ENCODE results near the gene TTC9. TPM values are rescaled to one million over a fixed set of nuclear protein-coding genes. Genes with fewer than 3 reads are reported as not detected.

Gene TTC9
- total and polyA plus RNA-seq, 10 of the 15 experiments (the other 5 are each of a cell fraction or from before 2014, with no cell fraction given) = 0.87 to 15.8 (median 7.8) TPM

GRCh38 chr14:70722418-70722817 lies 80.7 kb downstream of the TTC9 start:
- H3K4me2 ChIP-seq (ENCODE audit: control insufficient read depth, insufficient read depth) = no peak overlapping the region
- H3K36me3 ChIP-seq (ENCODE audit: control insufficient read depth in 2 of 2, insufficient read depth in 2 of 2, low read length in 1 of 2) = no peaks in the 10 kb centered on the region
- no peak overlapping the region for H3K4me3 ChIP-seq
- 47% methylated on average over 2 of the region's 3 CpGs for WGBS (ENCODE audit: insufficient coverage, insufficient replicate concordance, low lambda C conversion rate, missing lambda C conversion rate)
- ATAC-seq (no peak), DNase-seq (ENCODE audit: low read depth, low spot score) (no peak), FAIRE-seq (no peak)
- no peaks in the 10 kb centered on the region for H3K27me3 ChIP-seq (replicated peaks in 1 of 2; ENCODE audit: control insufficient read depth in 2 of 2, insufficient read depth in 2 of 2, low read length in 1 of 2)
- RAD21 ChIA-PET (ENCODE audit: unreplicated experiment) = interaction anchor here (0.7 to 1.4 kb wide), 3 partner anchors 9 to 93 kb away, joined by 3 to 5 read pairs (median 3); no protein-coding TSS in a partner anchor
- intact Hi-C loops (cut with micrococcal nuclease; ENCODE audit: unreplicated experiment) (no loop called here), in situ Hi-C loops (cut with MboI) (no loop called here)
- H3K9me3 ChIP-seq (replicated peaks; ENCODE audit: control insufficient read depth, insufficient read depth, low read length) = no peaks in the 10 kb centered on the region
- POLR2A ChIA-PET = no interaction called here
- no peak overlapping the region for H3K27ac ChIP-seq (ENCODE audit: control insufficient read depth, insufficient read depth)
- TF ChIP-seq SPI1 (IDR thresholded peaks at IDR 0.05; ENCODE audit: borderline replicate concordance, insufficient read depth, low read depth, low read length) (no peak), NR2C2 (IDR thresholded peaks at IDR 0.05; ENCODE audit: borderline replicate concordance, control insufficient read depth, insufficient read length, low read depth) (no peak), USF1 (IDR thresholded peaks at IDR 0.05; ENCODE audit: borderline replicate concordance, extremely low read length, insufficient read depth, low read depth, low read length) (no peak), LARP7 (IDR thresholded peaks at IDR 0.05) (no peak), SP1 (IDR thresholded peaks at IDR 0.05; ENCODE audit: low read depth, low read length) (no peak), PKNOX1 (IDR thresholded peaks at IDR 0.05) (no peak), EED (IDR thresholded peaks at IDR 0.05; ENCODE audit: low read depth) (no peak)
- CTCF ChIA-PET = interaction anchor here (2.1 to 2.2 kb wide), 2 partner anchors 8 to 96 kb away, joined by 14 read pairs; no protein-coding TSS in a partner anchor
- SMC1A ChIA-PET (ENCODE audit: uncharacterized antibody, unreplicated experiment) = interaction anchor here (0.7 to 1.8 kb wide), 8 partner anchors 9 to 101 kb away, joined by 3 to 7 read pairs (median 4); no protein-coding TSS in a partner anchor
- no peaks in the 10 kb centered on the region for H3K79me2 ChIP-seq (ENCODE audit: control insufficient read depth, insufficient read depth, low read length)
- no peaks in the 10 kb centered on the region for H4K20me1 ChIP-seq (ENCODE audit: control insufficient read depth, insufficient read depth)
- no peaks in the 10 kb centered on the region for H3K4me1 ChIP-seq (ENCODE audit: control insufficient read depth, insufficient read depth, low read length)
- no peak overlapping the region for H2AFZ ChIP-seq (ENCODE audit: control insufficient read depth, low read depth, low read length)
- no TSS peak for BruUV-seq (replicated peaks)
- no peak overlapping the region for H3K9ac ChIP-seq (ENCODE audit: control insufficient read depth, insufficient read depth, low read length)

Data from GM12878 (cell line).